ENCODE measurements around the gene ZKSCAN7.

DNA sequence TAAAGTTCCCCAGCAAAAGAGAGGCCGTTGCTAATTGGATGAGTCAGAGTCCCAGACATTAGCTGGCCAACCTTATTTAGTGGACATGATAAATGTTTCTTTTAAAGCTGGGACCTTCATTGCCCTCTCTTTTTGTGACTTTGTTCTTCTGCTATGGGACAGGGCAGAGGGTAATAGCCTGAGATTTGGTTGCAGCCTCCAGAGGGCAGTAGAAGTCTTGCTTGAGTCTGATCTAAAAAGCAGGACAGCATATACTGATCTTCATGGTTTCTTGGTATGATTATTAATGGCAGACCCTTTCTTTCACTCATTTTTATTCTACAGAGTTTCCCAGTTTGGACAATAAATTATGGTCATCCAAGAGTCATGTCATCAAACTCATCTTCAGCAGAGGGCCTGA lies 25.1 kb upstream of the ZKSCAN7 start:
- TF ChIP-seq, protein P1, sequence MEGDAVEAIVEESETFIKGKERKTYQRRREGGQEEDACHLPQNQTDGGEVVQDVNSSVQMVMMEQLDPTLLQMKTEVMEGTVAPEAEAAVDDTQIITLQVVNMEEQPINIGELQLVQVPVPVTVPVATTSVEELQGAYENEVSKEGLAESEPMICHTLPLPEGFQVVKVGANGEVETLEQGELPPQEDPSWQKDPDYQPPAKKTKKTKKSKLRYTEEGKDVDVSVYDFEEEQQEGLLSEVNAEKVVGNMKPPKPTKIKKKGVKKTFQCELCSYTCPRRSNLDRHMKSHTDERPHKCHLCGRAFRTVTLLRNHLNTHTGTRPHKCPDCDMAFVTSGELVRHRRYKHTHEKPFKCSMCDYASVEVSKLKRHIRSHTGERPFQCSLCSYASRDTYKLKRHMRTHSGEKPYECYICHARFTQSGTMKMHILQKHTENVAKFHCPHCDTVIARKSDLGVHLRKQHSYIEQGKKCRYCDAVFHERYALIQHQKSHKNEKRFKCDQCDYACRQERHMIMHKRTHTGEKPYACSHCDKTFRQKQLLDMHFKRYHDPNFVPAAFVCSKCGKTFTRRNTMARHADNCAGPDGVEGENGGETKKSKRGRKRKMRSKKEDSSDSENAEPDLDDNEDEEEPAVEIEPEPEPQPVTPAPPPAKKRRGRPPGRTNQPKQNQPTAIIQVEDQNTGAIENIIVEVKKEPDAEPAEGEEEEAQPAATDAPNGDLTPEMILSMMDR (conservative IDR thresholded peaks at IDR 0.05) = no peak; the same call in 1 of the 2 replicates
- no peak for TF ChIP-seq EZH2 (IDR thresholded peaks at IDR 0.05; ENCODE audit: low read depth)
